ENCODE data around the gene LHFPL6.

The LHFPL6 gene

DNA sequence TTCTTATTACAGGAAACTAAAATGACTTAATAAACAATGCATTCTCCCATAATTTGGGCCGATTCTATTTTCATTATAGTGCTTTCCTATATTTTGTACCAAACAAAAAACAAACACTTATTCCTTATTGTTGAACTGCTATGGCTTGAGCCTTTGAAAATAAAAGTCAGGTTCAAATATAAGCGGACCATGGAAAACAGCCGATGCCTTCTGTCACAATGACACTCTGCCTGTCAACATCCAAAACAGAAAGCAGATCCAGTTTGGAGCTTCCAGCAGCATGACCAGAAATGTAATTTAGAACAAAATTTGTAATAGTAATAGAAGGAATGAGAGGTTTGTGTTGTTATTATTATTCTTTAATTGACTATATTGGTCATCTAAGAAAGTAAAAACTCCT is 194.5 kb downstream of the LHFPL6 start:
- no peak for DNase-seq (ENCODE audit: low read depth, low spot score)
- no peak overlapping the region for H3K4me3 ChIP-seq (ENCODE audit: low read length)
- H3K36me3 ChIP-seq (ENCODE audit: control insufficient read depth, insufficient read depth, low read length): no peaks in the 10 kb centered on the region
- H3K27me3 ChIP-seq (ENCODE audit: control insufficient read depth, insufficient read depth, low read length): no peaks in the 10 kb centered on the region
- no CpG with 5 or more reads among the region's 3 CpGs for WGBS (ENCODE audit: insufficient coverage, insufficient read length)
- no peaks in the 10 kb centered on the region for H3K9me3 ChIP-seq (ENCODE audit: control insufficient read depth, insufficient read depth, low read length)
- no peak overlapping the region for H3K27ac ChIP-seq (ENCODE audit: low read length)
- H3K4me1 ChIP-seq (ENCODE audit: control insufficient read depth, insufficient read depth, low read length): peaks cover 1% of the 10 kb centered on the region; the same call in 1 of the 2 replicates

DNA sequence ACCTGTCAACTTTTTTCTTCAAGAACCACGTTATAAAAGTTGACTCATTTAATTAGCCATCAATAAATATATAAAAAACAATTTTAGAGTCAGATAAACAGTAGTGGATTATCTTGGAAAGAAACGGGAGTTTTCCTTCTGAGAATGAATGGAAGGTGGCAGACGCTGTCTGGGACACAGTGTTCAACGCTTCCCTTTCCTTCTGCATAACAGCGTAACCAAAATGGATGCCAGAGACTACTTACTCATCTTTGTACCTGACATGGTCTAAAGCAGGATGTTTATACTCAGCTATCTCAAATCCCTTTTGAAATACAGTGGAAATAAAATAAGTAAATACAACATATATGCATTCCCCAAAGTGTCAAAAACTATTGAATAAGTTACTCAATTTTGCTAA is 195.2 kb downstream of the LHFPL6 start:
- Histone ChIP-seq H3K27ac (ENCODE audit: low read length) (no peak overlapping the region), H3K9me3 (ENCODE audit: control insufficient read depth, insufficient read depth, low read length) (no peaks in the 10 kb centered on the region), H3K4me1 (ENCODE audit: control insufficient read depth, insufficient read depth, low read length) (peaks cover 1% of the 10 kb centered on the region; the same call in 1 of the 2 replicates), H3K36me3 (ENCODE audit: control insufficient read depth, insufficient read depth, low read length) (no peaks in the 10 kb centered on the region), H3K27me3 (ENCODE audit: control insufficient read depth, insufficient read depth, low read length) (no peaks in the 10 kb centered on the region), H3K4me3 (ENCODE audit: low read length) (no peak overlapping the region)
- no peak for DNase-seq (ENCODE audit: low read depth, low spot score)
- no CpG with 5 or more reads among the region's 5 CpGs for WGBS (ENCODE audit: insufficient coverage, insufficient read length)

DNA sequence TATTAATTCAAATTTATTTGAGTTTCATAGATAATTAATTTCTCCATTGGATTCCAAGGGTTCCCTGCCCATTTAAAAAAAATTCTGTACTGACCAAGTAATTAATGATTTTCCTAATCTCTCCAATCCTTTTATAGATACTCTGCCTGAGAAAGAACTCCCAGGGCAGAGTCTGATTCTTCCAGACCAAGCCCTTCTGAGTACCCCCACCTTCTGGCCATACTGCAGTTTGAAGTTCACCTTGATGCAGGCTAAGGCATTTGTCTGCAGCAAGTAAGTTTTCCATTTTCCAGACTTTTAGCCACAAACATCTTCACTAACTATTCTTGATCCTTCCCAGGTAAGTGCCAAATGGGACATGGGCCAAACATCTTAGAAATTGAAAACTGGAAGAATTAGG is 195.9 kb downstream of the LHFPL6 start:
- DNase-seq (ENCODE audit: low read depth, low spot score): no peak
- Histone ChIP-seq H3K27ac (ENCODE audit: low read length) (no peak overlapping the region), H3K9me3 (ENCODE audit: control insufficient read depth, insufficient read depth, low read length) (no peaks in the 10 kb centered on the region), H3K4me1 (ENCODE audit: control insufficient read depth, insufficient read depth, low read length) (peaks cover 1% of the 10 kb centered on the region; the same call in 1 of the 2 replicates), H3K27me3 (ENCODE audit: control insufficient read depth, insufficient read depth, low read length) (no peaks in the 10 kb centered on the region), H3K4me3 (ENCODE audit: low read length) (no peak overlapping the region), H3K36me3 (ENCODE audit: control insufficient read depth, insufficient read depth, low read length) (no peaks in the 10 kb centered on the region)

DNA sequence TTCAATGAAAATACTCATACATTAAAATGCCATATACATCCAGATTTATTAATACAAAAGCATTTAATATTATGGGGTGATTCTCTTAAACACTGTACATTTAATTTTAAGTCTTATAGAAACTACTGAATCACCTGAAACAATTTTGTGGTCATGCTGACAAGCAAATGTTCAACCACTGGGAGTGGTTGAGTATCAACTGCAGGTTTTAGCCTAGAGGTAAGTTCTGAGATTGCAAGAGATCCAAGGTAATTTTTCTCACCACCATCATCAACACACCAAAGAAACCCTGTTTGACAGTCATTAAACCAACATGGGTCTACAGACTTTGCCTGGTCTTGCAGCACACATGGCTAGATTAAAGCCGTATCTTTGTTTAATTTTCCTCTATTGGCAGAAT is 196.3 kb downstream of the LHFPL6 start:
- H3K4me1 ChIP-seq (ENCODE audit: control insufficient read depth, insufficient read depth, low read length): peaks cover 1% of the 10 kb centered on the region; the same call in 1 of the 2 replicates
- H3K27me3 ChIP-seq (ENCODE audit: control insufficient read depth, insufficient read depth, low read length): no peaks in the 10 kb centered on the region
- no peaks in the 10 kb centered on the region for H3K36me3 ChIP-seq (ENCODE audit: control insufficient read depth, insufficient read depth, low read length)
- H3K9me3 ChIP-seq (ENCODE audit: control insufficient read depth, insufficient read depth, low read length): no peaks in the 10 kb centered on the region
- DNase-seq (ENCODE audit: low read depth, low spot score): no peak
- WGBS (ENCODE audit: insufficient coverage, insufficient read length): no CpG with 5 or more reads among the region's 1 CpG
- H3K4me3 ChIP-seq (ENCODE audit: low read length): no peak overlapping the region
- no peak overlapping the region for H3K27ac ChIP-seq (ENCODE audit: low read length)

DNA sequence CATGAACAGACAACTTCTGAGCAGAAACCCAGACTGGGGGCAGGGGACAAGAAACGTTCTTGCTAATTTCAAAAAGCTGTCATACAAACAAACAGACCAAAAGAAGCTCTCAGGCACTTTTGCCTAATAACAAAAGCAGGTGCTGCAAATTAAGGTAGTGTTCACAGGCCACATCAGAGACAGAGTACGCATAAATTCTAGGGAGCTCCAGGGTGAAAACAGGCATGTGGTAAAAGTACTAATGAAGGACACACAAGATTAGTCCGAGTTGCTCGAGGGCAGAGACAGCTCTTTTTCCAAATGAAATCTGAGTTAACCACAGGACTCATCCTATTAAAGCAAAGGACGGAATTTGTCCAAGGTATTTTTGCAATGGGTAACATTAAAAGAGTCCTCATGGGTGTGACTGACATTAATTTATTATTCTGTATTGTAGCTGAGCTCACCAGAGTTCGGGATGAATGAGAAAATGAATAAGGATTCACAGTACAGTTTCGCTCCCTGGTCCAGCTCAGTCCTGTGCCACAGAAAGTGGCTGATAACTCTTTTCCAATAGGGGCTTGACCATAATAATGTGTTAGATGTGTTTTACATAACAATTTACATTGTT is 197.3 kb downstream of the LHFPL6 start:
- no peak overlapping the region for H3K4me3 ChIP-seq (ENCODE audit: low read length)
- DNase-seq (ENCODE audit: low read depth, low spot score): no peak
- H3K4me1 ChIP-seq (ENCODE audit: control insufficient read depth, insufficient read depth, low read length): peaks cover 1% of the 10 kb centered on the region; the same call in 1 of the 2 replicates
- H3K27ac ChIP-seq (ENCODE audit: low read length): no peak overlapping the region
- WGBS (ENCODE audit: insufficient coverage, insufficient read length): no CpG with 5 or more reads among the region's 7 CpGs
- H3K36me3 ChIP-seq (ENCODE audit: control insufficient read depth, insufficient read depth, low read length): no peaks in the 10 kb centered on the region
- no peaks in the 10 kb centered on the region for H3K9me3 ChIP-seq (ENCODE audit: control insufficient read depth, insufficient read depth, low read length)
- H3K27me3 ChIP-seq (ENCODE audit: control insufficient read depth, insufficient read depth, low read length): no peaks in the 10 kb centered on the region

DNA sequence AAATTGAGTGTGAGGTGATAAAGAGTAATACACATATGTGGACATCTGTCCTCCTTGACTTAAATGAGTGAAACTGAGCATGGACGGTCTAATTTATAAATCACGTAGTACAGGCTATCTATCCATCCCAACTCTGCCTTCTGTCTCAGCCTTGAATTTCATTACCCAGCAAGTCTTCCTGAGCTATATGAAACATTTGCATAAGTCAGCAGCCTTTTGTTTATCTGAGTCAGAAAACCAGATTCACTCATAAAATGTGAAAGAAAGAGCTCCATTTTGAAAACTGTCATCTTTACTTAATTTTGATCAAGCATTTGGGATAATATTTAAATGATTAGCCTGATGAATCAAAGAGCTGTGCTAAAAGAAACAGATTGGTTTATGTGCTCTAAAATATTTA is 197.9 kb downstream of the LHFPL6 start:
- H3K9me3 ChIP-seq (ENCODE audit: control insufficient read depth, insufficient read depth, low read length): no peaks in the 10 kb centered on the region
- no CpG with 5 or more reads among the region's 2 CpGs for WGBS (ENCODE audit: insufficient coverage, insufficient read length)
- no peak for DNase-seq (ENCODE audit: low read depth, low spot score)
- no peak overlapping the region for H3K27ac ChIP-seq (ENCODE audit: low read length)
- H3K4me3 ChIP-seq (ENCODE audit: low read length): no peak overlapping the region
- H3K36me3 ChIP-seq (ENCODE audit: control insufficient read depth, insufficient read depth, low read length): no peaks in the 10 kb centered on the region
- H3K4me1 ChIP-seq (ENCODE audit: control insufficient read depth, insufficient read depth, low read length): no peaks in the 10 kb centered on the region; the same call in 1 of the 2 replicates
- no peaks in the 10 kb centered on the region for H3K27me3 ChIP-seq (ENCODE audit: control insufficient read depth, insufficient read depth, low read length)

DNA sequence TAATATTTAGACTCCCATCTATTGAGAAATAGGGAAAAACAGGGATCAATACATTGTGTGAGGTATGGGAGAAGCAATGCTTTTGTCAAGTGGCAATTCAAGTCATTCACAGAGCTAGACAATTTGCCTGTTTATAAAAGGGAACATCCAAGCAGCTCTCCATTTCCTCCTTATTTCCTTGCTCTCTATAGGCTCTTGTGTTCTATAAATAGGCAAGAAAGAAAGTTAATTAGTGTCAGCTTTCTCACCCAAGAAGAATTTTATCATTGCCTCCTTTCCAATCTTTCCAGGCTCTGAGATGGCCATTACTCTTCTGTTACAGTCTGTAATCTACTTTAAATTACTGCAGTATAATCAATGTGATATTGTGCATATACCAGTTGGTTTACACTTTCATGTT is 199.9 kb downstream of the LHFPL6 start:
- no peaks in the 10 kb centered on the region for H3K27me3 ChIP-seq (ENCODE audit: control insufficient read depth, insufficient read depth, low read length)
- no peaks in the 10 kb centered on the region for H3K36me3 ChIP-seq (ENCODE audit: control insufficient read depth, insufficient read depth, low read length)
- no peak overlapping the region for H3K27ac ChIP-seq (ENCODE audit: low read length)
- H3K4me3 ChIP-seq (ENCODE audit: low read length): no peak overlapping the region
- no peak for DNase-seq (ENCODE audit: low read depth, low spot score)
- H3K9me3 ChIP-seq (ENCODE audit: control insufficient read depth, insufficient read depth, low read length): no peaks in the 10 kb centered on the region
- H3K4me1 ChIP-seq (ENCODE audit: control insufficient read depth, insufficient read depth, low read length): no peaks in the 10 kb centered on the region; the same call in 1 of the 2 replicates

DNA sequence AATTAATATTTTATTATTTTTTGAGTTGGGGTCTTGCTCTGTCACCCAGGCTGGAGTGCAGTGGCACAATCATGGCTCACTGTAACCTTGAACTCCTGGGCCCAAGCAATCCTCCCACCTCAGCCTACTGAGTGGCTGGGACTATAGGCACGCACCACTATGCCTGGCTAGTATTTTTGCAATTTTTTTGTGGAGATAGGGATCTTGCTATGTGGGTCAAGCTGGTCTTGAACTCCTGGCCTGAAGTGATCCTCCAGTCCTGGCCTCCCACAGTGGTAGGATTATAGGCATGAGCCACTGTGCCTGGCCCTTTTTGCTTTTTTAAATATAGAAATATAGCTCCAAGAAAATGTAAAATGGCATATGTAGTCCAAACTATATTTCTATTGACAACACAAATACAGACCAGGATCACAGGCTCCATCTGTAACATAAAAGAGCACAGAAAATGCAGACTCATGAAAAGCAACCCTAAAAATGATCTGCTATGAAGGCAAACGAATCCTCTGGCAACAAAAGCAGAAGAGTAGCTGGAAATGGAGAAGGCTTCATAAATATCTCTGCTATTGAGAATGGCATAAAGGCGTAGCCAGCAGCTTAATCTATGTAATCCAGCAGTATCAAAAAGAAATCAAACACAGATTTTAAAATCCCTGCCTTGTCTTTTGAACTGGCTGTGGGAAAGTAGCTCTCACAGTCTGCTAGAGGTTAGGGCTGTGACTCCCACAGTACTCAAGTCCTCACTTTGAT is 200.6 kb downstream of the LHFPL6 start:
- no peak overlapping the region for H3K27ac ChIP-seq (ENCODE audit: low read length)
- no peaks in the 10 kb centered on the region for H3K27me3 ChIP-seq (ENCODE audit: control insufficient read depth, insufficient read depth, low read length)
- WGBS (ENCODE audit: insufficient coverage, insufficient read length): no CpG with 5 or more reads among the region's 3 CpGs
- H3K36me3 ChIP-seq (ENCODE audit: control insufficient read depth, insufficient read depth, low read length): no peaks in the 10 kb centered on the region
- no peaks in the 10 kb centered on the region; the same call in 1 of the 2 replicates for H3K4me1 ChIP-seq (ENCODE audit: control insufficient read depth, insufficient read depth, low read length)
- no peak for DNase-seq (ENCODE audit: low read depth, low spot score)
- H3K9me3 ChIP-seq (ENCODE audit: control insufficient read depth, insufficient read depth, low read length): no peaks in the 10 kb centered on the region
- no peak overlapping the region for H3K4me3 ChIP-seq (ENCODE audit: low read length)

DNA sequence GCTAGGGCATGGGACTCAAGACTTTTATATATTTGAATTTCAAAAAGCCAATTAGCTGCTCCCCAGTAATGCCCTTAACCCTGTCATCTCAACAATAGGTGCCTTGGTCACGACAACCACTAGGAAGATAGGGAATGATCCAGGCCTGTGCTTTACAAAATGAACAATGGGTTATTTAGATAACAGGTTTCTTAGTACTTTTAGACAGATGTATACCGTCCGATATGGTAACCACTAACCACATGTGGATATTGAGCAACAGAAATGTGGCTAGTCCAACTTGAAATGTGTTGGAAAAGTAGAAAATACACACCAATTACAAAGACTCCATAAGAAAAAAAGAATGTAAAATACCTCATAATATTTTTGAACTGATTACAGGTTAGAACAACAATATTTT is 201.2 kb downstream of the LHFPL6 start:
- no peaks in the 10 kb centered on the region for H3K36me3 ChIP-seq (ENCODE audit: control insufficient read depth, insufficient read depth, low read length)
- no peaks in the 10 kb centered on the region; the same call in 1 of the 2 replicates for H3K27me3 ChIP-seq (ENCODE audit: control insufficient read depth, insufficient read depth, low read length)
- no peak overlapping the region for H3K27ac ChIP-seq (ENCODE audit: low read length)
- H3K9me3 ChIP-seq (ENCODE audit: control insufficient read depth, insufficient read depth, low read length): no peaks in the 10 kb centered on the region
- no peak overlapping the region for H3K4me3 ChIP-seq (ENCODE audit: low read length)
- H3K4me1 ChIP-seq (ENCODE audit: control insufficient read depth, insufficient read depth, low read length): no peaks in the 10 kb centered on the region; the same call in 1 of the 2 replicates
- DNase-seq (ENCODE audit: low read depth, low spot score): no peak
- WGBS (ENCODE audit: insufficient coverage, insufficient read length): no CpG with 5 or more reads among the region's 3 CpGs

DNA sequence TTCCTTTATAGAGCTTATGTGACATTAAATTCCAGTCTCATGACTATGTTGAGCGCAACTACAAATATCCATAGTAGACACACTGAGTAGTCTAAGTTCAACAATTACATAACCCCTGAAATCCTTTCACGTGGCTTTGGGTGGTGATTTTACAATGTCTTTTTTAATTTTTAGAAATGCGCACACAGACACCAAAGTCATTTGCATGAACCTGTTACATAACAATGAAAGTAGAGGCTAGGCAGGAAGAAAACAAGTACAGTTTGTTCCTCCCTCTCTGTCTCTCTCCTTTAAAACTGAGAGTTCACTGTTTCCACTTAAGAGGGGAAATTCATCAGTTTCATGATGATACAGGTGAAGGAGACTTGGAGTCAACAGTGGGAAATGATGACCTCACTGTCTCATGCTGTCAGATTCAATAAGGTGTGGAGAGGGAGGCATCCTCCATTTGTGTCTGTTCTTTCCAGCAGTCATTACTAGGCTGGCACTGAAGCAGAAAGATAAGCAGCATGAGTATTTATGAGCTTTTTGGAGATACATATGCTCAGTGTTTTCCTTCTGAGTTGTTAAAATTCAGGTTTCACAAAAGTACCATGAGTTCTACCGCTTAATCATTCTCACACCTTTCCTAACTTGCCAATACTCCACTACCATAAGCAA is 201.8 kb downstream of the LHFPL6 start:
- Histone ChIP-seq H3K4me1 (ENCODE audit: control insufficient read depth, insufficient read depth, low read length) (no peaks in the 10 kb centered on the region; the same call in 1 of the 2 replicates), H3K27me3 (ENCODE audit: control insufficient read depth, insufficient read depth, low read length) (no peaks in the 10 kb centered on the region; the same call in 1 of the 2 replicates), H3K4me3 (ENCODE audit: low read length) (no peak overlapping the region), H3K27ac (ENCODE audit: low read length) (no peak overlapping the region), H3K36me3 (ENCODE audit: control insufficient read depth, insufficient read depth, low read length) (no peaks in the 10 kb centered on the region), H3K9me3 (ENCODE audit: control insufficient read depth, insufficient read depth, low read length) (no peaks in the 10 kb centered on the region)
- no CpG with 5 or more reads among the region's 4 CpGs for WGBS (ENCODE audit: insufficient coverage, insufficient read length)
- DNase-seq (ENCODE audit: low read depth, low spot score): no peak

Measured in iPS DF 6.9 (cell line).